ENCODE measurements around the gene CHD5.

GRCh38 chr1:6068932-6069331 lies 111.2 kb downstream of the CHD5 start:
- TF ChIP-seq EP300 (IDR thresholded peaks at IDR 0.05) (no peak), CTCF (IDR thresholded peaks at IDR 0.05) (no peak)

Data from esophagus muscularis mucosa (tissue), 3 donors.